T-cell (primary cell): Measurements from ENCODE around the gene GPR39. TPM values are rescaled to one million over a fixed set of nuclear protein-coding genes. Genes with fewer than 3 reads are reported as not detected.

Source experiments
- ATAC-seq, 4 experiments: fragments of 200-7000 bp in 3 of 4; fragments of 150-1000 bp in 1 of 4; cut with Tn5 transposase; replicated peaks in 1 of 4; 1 replicate in 3 of 4; 2 replicates in 1 of 4; pipeline ENCODE4 v1.10.0; 2021; ENCODE audit warnings: moderate library complexity in 3 of 4, mild to moderate bottlenecking in 2 of 4, moderate number of reproducible peaks in 1 of 4
- CTCF ChIA-PET, 2 donors: fragments of 300-600 bp; sonication (Branson Sonifier 250); formaldehyde crosslinking; loops; one replicate each; lab custom pipeline; 2022; ENCODE audit warnings: antibody characterized with exemption in 2 of 2; lab: Charles Lee
- POLR2A ChIA-PET, 2 donors: fragments of 300-600 bp; sonication (Branson Sonifier 250); formaldehyde crosslinking; loops; one replicate each; lab custom pipeline; 2022; ENCODE audit warnings: antibody characterized with exemption in 2 of 2; lab: Charles Lee
- DNase-seq, 35 experiments: peaks; one replicate each; pipeline versions ENCODE4 v3.0.0 to v3.0.0-alpha.2; 2013 to 2023
- H3K27ac ChIP-seq: one replicate; pipeline ENCODE4 v1.5.1; 2013; ENCODE audit warnings: low read length
- H3K27me3 ChIP-seq, 2 experiments: replicated peaks in 1 of 2; 1 replicate in 1 of 2; 2 replicates in 1 of 2; pipeline versions ENCODE4 v1.6.1 to v1.7.0; 2013; ENCODE audit warnings: low read length in 1 of 2, mixed read lengths in 1 of 2; ENCODE audit not compliant: control insufficient read depth in 2 of 2, insufficient read depth in 2 of 2; ENCODE audit errors: extremely low read depth in 1 of 2
- H3K36me3 ChIP-seq, 2 donors: 1 replicate in 1 of 2; 2 replicates in 1 of 2; pipeline versions ENCODE4 v1.6.1 to v1.7.0; 2013; ENCODE audit warnings: low read length in 1 of 2; ENCODE audit not compliant: control insufficient read depth in 2 of 2, insufficient read depth in 1 of 2; ENCODE audit errors: extremely low read depth in 1 of 2
- H3K4me1 ChIP-seq, 2 experiments: 1 replicate in 1 of 2; 2 replicates in 1 of 2; pipeline versions ENCODE4 v1.6.1 to v1.7.0; 2013; ENCODE audit warnings: low read length in 2 of 2, mixed read lengths in 1 of 2; ENCODE audit not compliant: insufficient read depth in 2 of 2, control insufficient read depth in 1 of 2; ENCODE audit errors: extremely low read depth in 1 of 2
- H3K4me3 ChIP-seq, 2 donors: 1 replicate in 1 of 2; 2 replicates in 1 of 2; pipeline versions ENCODE4 v1.5.1 to v1.7.0; 2013; ENCODE audit warnings: mild to moderate bottlenecking in 2 of 2, low read length in 1 of 2, moderate library complexity in 1 of 2; ENCODE audit not compliant: control insufficient read depth in 1 of 2; ENCODE audit errors: extremely low read depth in 1 of 2
- H3K9me3 ChIP-seq: 2 replicates; pipeline ENCODE4 v1.7.0; 2013
- H3K27ac Mint-ChIP-seq, 2 donors: one replicate each; pipeline ENCODE4 v1.8.0; 2020 to 2021; ENCODE audit warnings: mild to moderate bottlenecking in 2 of 2, mixed read lengths in 2 of 2
- H3K27me3 Mint-ChIP-seq, 2 donors: one replicate each; pipeline ENCODE4 v1.8.0; 2021 to 2022; ENCODE audit warnings: mixed read lengths in 2 of 2
- H3K36me3 Mint-ChIP-seq: one replicate; pipeline ENCODE4 v1.8.0; 2021; ENCODE audit warnings: mixed read lengths
- H3K4me1 Mint-ChIP-seq, 3 donors: one replicate each; pipeline ENCODE4 v1.8.0; 2020 to 2022; ENCODE audit warnings: mixed read lengths in 3 of 3, mild to moderate bottlenecking in 1 of 3
- H3K4me3 Mint-ChIP-seq, 3 donors: one replicate each; pipeline ENCODE4 v1.8.0; 2020 to 2022; ENCODE audit warnings: mild to moderate bottlenecking in 3 of 3, mixed read lengths in 3 of 3, moderate library complexity in 3 of 3
- H3K9me3 Mint-ChIP-seq, 3 donors: one replicate each; pipeline ENCODE4 v1.8.0; 2020 to 2022; ENCODE audit warnings: mixed read lengths in 3 of 3
- WGBS: methylation state at CpG from one replicate; pipeline ENCODE4 v1.1.5; 2013; ENCODE audit warnings: missing lambda C conversion rate; ENCODE audit not compliant: insufficient coverage; 5-methylcytosine and 5-hydroxymethylcytosine counted together
- total RNA-seq, 35 experiments: library from RNA in 6 of 35; stranded (reverse) in 6 of 35; fragments of 120-200 nt in 1 of 35; gene quantifications; one replicate each; pipeline versions ENCODE4 v1.2.1 to v1.2.4 and lab custom pipeline; 2013 to 2026

GPR39 gene
- total RNA-seq, 5 donors from 2014 or later (not counting 1 experiment from before 2014, with no cell fraction given) = not detected

DNA sequence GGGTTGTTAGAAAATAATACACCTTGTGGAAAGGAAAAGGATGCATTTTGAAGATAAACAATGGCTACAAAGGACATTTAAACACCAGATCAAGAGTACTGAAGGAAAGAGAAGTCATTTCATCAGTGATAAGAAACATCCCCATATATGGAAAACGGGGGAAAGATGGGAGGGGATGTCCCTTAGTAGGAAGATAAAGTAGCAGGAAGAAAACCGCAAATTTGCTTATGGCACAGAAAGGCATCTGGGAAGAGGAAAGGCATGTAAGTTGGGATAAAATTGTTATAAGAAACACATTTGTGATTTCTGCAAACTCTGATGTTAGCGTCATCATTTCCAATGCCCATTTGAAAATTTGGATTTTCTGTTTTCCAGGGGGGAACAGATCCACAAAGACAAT, 263.9 kb downstream of the GPR39 start:
- H3K27ac Mint-ChIP-seq = no peak overlapping the region
- ChIA-PET POLR2A (no interaction called here), CTCF (no interaction called here)
- Histone ChIP-seq H3K9me3 (no peaks in the 10 kb centered on the region), H3K27me3 (no peaks in the 10 kb centered on the region), H3K36me3 (no peaks in the 10 kb centered on the region), H3K4me1 (no peaks in the 10 kb centered on the region), H3K27ac (no peak overlapping the region), H3K4me3 (no peak overlapping the region)
- peaks cover 0 to 5% (median 0%) of the 10 kb centered on the region in 3 donors for H3K9me3 Mint-ChIP-seq
- no peak overlapping the region for H3K4me3 Mint-ChIP-seq
- H3K4me1 Mint-ChIP-seq = no peaks in the 10 kb centered on the region
- no peak for DNase-seq
- 100% methylated on average over 1 of the region's 3 CpGs for WGBS
- H3K36me3 Mint-ChIP-seq = no peaks in the 10 kb centered on the region
- no peak for ATAC-seq
- H3K27me3 Mint-ChIP-seq = peaks cover 0 to 4% of the 10 kb centered on the region in 2 donors

DNA sequence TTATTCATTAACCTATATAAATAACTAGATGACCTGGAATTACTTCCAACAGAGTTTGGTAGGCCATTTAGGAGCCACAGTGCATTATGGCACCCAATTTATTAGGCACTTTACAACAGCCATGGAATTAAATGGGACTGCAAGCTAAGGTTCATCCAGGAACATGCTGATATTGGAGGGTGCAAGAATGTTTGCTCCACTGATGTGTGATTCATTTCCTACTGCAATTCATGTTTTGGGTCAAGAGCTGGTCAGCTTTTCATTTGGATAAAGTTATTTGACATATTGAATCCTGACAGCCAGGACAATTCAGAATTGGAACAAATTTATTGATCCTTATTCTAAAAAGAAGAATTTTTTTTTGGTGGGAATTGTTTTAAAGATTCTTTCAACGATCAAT, 265.2 kb downstream of the GPR39 start:
- Histone ChIP-seq H3K27ac (no peak overlapping the region), H3K27me3 (no peaks in the 10 kb centered on the region), H3K36me3 (no peaks in the 10 kb centered on the region), H3K9me3 (no peaks in the 10 kb centered on the region), H3K4me3 (no peak overlapping the region), H3K4me1 (no peaks in the 10 kb centered on the region)
- Mint-ChIP-seq H3K36me3 (no peaks in the 10 kb centered on the region), H3K27me3 (peaks cover 0 to 2% of the 10 kb centered on the region in 2 donors), H3K4me3 (no peak overlapping the region), H3K27ac (no peak overlapping the region), H3K4me1 (no peaks in the 10 kb centered on the region), H3K9me3 (peaks cover 0 to 2% (median 0%) of the 10 kb centered on the region in 3 donors)
- no CpG with 5 or more reads among the region's 1 CpG for WGBS
- ChIA-PET CTCF (no interaction called here), POLR2A (no interaction called here)
- no peak for DNase-seq
- ATAC-seq = no peak

DNA sequence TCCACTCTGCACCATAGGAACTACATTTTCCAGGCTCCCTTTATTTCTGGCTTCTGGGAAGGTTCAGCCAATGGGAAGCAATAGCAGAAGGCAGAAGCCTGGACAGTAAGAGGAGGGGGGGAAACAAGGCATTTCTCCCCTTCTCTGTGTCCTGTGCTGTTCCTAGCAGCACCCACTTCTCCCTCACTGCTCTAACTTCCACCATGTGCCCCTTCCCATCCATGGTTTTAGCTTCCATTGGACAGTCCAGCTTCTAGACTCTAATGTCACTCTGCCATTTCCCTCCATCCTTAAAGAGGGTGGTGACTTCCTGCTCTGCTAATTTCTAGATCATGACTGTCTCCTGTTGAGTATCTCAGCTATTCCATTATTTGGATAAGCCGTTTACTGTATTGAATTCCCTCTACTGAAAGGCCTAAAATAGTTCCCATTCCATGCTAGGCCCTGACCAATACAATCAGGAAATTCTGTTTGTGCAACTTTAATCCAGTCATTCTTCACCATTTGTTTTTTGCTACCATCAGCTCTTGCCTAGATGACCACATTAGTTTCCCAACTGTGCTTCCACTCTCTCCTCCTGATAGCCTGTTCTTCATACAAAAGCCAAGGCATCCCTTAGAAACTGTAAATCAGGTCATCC, 274.2 kb downstream of the GPR39 start:
- Mint-ChIP-seq H3K4me3 (no peak overlapping the region), H3K4me1 (no peaks in the 10 kb centered on the region), H3K36me3 (no peaks in the 10 kb centered on the region), H3K27me3 (no peaks in the 10 kb centered on the region), H3K9me3 (peaks cover 0 to 14% (median 8%) of the 10 kb centered on the region in 3 donors), H3K27ac (no peak overlapping the region)
- ATAC-seq (no peak), DNase-seq (no peak)
- ChIA-PET POLR2A (no interaction called here), CTCF (no interaction called here)
- no peak overlapping the region for H3K4me3 ChIP-seq
- no peaks in the 10 kb centered on the region for H3K4me1 ChIP-seq
- no peaks in the 10 kb centered on the region for H3K9me3 ChIP-seq
- no peaks in the 10 kb centered on the region for H3K27me3 ChIP-seq
- no peak overlapping the region for H3K27ac ChIP-seq
- no peaks in the 10 kb centered on the region for H3K36me3 ChIP-seq
- no CpG with 5 or more reads among the region's 1 CpG for WGBS

DNA sequence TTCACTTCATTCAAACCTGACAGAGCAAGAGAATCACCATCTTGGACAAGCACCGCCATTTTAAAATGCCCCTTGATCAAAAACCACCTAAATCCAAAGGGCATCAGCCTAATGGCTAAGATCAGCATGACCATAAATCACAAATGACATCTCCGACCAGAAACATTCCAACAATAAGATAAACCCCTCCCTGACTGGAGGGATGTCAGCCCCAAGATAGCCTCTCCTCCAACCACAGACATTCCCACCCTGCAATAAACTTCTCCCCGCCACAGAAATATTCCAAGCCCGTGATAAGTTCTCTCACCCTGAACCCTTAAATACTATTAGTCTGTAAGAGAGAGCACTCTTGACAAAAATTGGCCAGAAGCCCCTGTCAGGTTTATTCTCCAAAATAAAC, 275.0 kb downstream of the GPR39 start:
- Histone ChIP-seq H3K4me3 (no peak overlapping the region), H3K27me3 (no peaks in the 10 kb centered on the region), H3K27ac (no peak overlapping the region), H3K36me3 (no peaks in the 10 kb centered on the region), H3K9me3 (no peaks in the 10 kb centered on the region), H3K4me1 (no peaks in the 10 kb centered on the region)
- Mint-ChIP-seq H3K36me3 (no peaks in the 10 kb centered on the region), H3K27me3 (no peaks in the 10 kb centered on the region), H3K4me3 (no peak overlapping the region), H3K27ac (no peak overlapping the region), H3K4me1 (no peaks in the 10 kb centered on the region), H3K9me3 (peaks cover 0 to 14% (median 8%) of the 10 kb centered on the region in 3 donors)
- ATAC-seq (no peak), DNase-seq (no peak)
- 80% methylated on average over 3 of the region's 4 CpGs for WGBS
- ChIA-PET POLR2A (no interaction called here), CTCF (no interaction called here)

DNA sequence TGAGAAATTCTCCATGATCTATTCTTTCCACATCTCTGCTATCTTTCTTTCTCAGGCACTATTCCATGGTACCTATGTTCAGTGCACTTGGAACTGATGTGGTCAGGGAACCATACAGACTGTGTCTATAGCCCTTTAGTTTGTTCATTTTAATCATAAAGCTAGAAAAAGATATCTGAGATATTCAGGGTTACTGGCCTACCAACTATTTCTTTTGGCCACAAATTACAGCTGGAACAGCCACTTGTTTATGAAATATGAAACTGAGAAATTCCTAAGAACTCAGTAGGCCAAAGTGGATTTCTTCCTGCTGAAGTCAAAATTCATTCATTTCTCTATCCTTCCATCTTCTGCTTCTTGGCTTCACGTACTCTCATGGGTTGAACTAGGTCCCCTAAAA, 276.2 kb downstream of the GPR39 start:
- ChIA-PET POLR2A (no interaction called here), CTCF (no interaction called here)
- Histone ChIP-seq H3K9me3 (no peaks in the 10 kb centered on the region), H3K27me3 (peaks cover 0 to 2% of the 10 kb centered on the region in 2 experiments), H3K36me3 (no peaks in the 10 kb centered on the region), H3K4me3 (no peak overlapping the region), H3K4me1 (no peaks in the 10 kb centered on the region), H3K27ac (no peak overlapping the region)
- H3K4me1 Mint-ChIP-seq = no peaks in the 10 kb centered on the region
- H3K27me3 Mint-ChIP-seq = no peaks in the 10 kb centered on the region
- no peak overlapping the region for H3K27ac Mint-ChIP-seq
- ATAC-seq (no peak), DNase-seq (no peak)
- peaks cover 0 to 14% (median 8%) of the 10 kb centered on the region in 3 donors for H3K9me3 Mint-ChIP-seq
- no peaks in the 10 kb centered on the region for H3K36me3 Mint-ChIP-seq
- no peak overlapping the region for H3K4me3 Mint-ChIP-seq
- no CpG with 5 or more reads among the region's 1 CpG for WGBS
